IMR-90 (cell line): ENCODE results near the gene PAM. TPM values are rescaled to one million over a fixed set of nuclear protein-coding genes. Genes with fewer than 3 reads are reported as not detected.

Experiments
- ATAC-seq: fragments of 200-7000 bp; cut with Tn5 transposase; 2 replicates; pipeline ENCODE4 v1.9.1; 2020; ENCODE audit warnings: low read depth, mild to moderate bottlenecking, moderate library complexity
- BruUV-seq: library from RNA; stranded (reverse); fragments of 400-500 nt; replicated peaks from 2 replicates; lab custom pipeline; 2021; lab: Mats Ljungman, UMichigan
- CTCF ChIA-PET: fragments of 300-600 bp; formaldehyde crosslinking; extraction: SDS; loops from one replicate; lab custom pipeline; 2021; ENCODE audit warnings: antibody characterized with exemption; lab: Yijun Ruan, JAX
- POLR2A ChIA-PET: fragments of 300-600 bp; sonication (Branson Sonifier 250); formaldehyde crosslinking; loops from one replicate; lab custom pipeline; 2022; ENCODE audit warnings: antibody characterized with exemption; ENCODE audit not compliant: unreplicated experiment; lab: Charles Lee
- DNase-seq: peaks from one replicate; pipeline ENCODE4 v3.0.0; 2013
- H2AFZ ChIP-seq: replicated peaks from 2 replicates; pipeline ENCODE3; 2013; ENCODE audit warnings: low read length, mild to moderate bottlenecking; ENCODE audit not compliant: poor library complexity
- H2AK5ac ChIP-seq: 2 replicates; pipeline ENCODE4 v1.6.1; 2013; ENCODE audit warnings: low read depth, low read length, inconsistent platforms
- H2AK9ac ChIP-seq: replicated peaks from 2 replicates; pipeline ENCODE3; 2013; ENCODE audit warnings: mild to moderate bottlenecking, low read depth, low read length, moderate library complexity; ENCODE audit not compliant: poor library complexity
- H2BK120ac ChIP-seq: 2 replicates; pipeline ENCODE4 v1.6.1; 2013; ENCODE audit warnings: low read depth, low read length, inconsistent platforms
- H2BK15ac ChIP-seq: 3 replicates; pipeline ENCODE4 v1.6.1; 2013; ENCODE audit warnings: low read depth, low read length, inconsistent platforms
- H2BK20ac ChIP-seq: 2 replicates; pipeline ENCODE4 v1.6.1; 2013; ENCODE audit warnings: low read depth, mild to moderate bottlenecking, inconsistent platforms, low read length, moderate library complexity
- H2BK5ac ChIP-seq: 2 replicates; pipeline ENCODE4 v1.6.1; 2013; ENCODE audit warnings: mild to moderate bottlenecking, low read depth, low read length, inconsistent platforms; ENCODE audit not compliant: poor library complexity, severe bottlenecking
- H3K14ac ChIP-seq: replicated peaks from 2 replicates; pipeline ENCODE4 v1.6.1; 2013; ENCODE audit warnings: low read depth, low read length, inconsistent platforms
- H3K18ac ChIP-seq: 2 replicates; pipeline ENCODE4 v1.6.1; 2013; ENCODE audit warnings: low read depth, low read length, control low read depth
- H3K23ac ChIP-seq: 2 replicates; pipeline ENCODE4 v1.6.1; 2013; ENCODE audit warnings: low read depth, low read length, inconsistent platforms
- H3K27ac ChIP-seq: 2 replicates; pipeline ENCODE4 v1.5.1; 2013; ENCODE audit warnings: mild to moderate bottlenecking, control low read depth, low read length; ENCODE audit not compliant: insufficient read depth
- H3K27me3 ChIP-seq: 2 replicates; pipeline ENCODE4 v1.6.1; 2013; ENCODE audit warnings: low read length; ENCODE audit not compliant: control insufficient read depth, insufficient read depth
- H3K36me3 ChIP-seq: 2 replicates; pipeline ENCODE4 v1.6.1; 2013; ENCODE audit warnings: low read length, mixed read lengths; ENCODE audit not compliant: control insufficient read depth, insufficient read depth
- H3K4ac ChIP-seq: 2 replicates; pipeline ENCODE4 v1.6.1; 2013; ENCODE audit warnings: low read depth, low read length, inconsistent platforms
- H3K4me1 ChIP-seq: 2 replicates; pipeline ENCODE4 v1.6.1; 2013; ENCODE audit warnings: low read length, mixed read lengths; ENCODE audit not compliant: control insufficient read depth, insufficient read depth
- H3K4me2 ChIP-seq: 2 replicates; pipeline ENCODE4 v1.6.1; 2013; ENCODE audit warnings: low read depth, mild to moderate bottlenecking, control low read depth, low read length, moderate library complexity
- H3K4me3 ChIP-seq: 2 replicates; pipeline ENCODE4 v1.5.1; 2013; ENCODE audit warnings: low read depth, mild to moderate bottlenecking, control low read depth, low read length, moderate library complexity; ENCODE audit not compliant: insufficient read depth
- H3K56ac ChIP-seq: 2 replicates; pipeline ENCODE4 v1.6.1; 2013; ENCODE audit warnings: low read length, inconsistent platforms; ENCODE audit not compliant: insufficient read depth; ENCODE audit errors: extremely low read depth
- H3K79me1 ChIP-seq, 2 experiments: 2 replicates each; pipeline ENCODE4 v1.6.1; 2013; ENCODE audit warnings: low read length in 2 of 2, inconsistent platforms in 1 of 2, low read depth in 1 of 2
- H3K9ac ChIP-seq: 2 replicates; pipeline ENCODE4 v1.6.1; 2013; ENCODE audit warnings: low read depth, low read length, control low read depth
- H3K9me1 ChIP-seq: 2 replicates; pipeline ENCODE4 v1.6.1; 2013; ENCODE audit warnings: low read length, inconsistent platforms; ENCODE audit not compliant: insufficient read depth
- H3K9me3 ChIP-seq: 2 replicates; pipeline ENCODE4 v1.6.1; 2013; ENCODE audit warnings: low read length; ENCODE audit not compliant: control insufficient read depth, insufficient read depth
- H4K20me1 ChIP-seq: 2 replicates; pipeline ENCODE4 v1.6.1; 2013; ENCODE audit warnings: low read length, inconsistent platforms; ENCODE audit not compliant: insufficient read depth
- H4K5ac ChIP-seq: 2 replicates; pipeline ENCODE4 v1.6.1; 2013; ENCODE audit warnings: mild to moderate bottlenecking, low read depth, low read length, control low read depth
- H4K8ac ChIP-seq, 2 experiments: 2 replicates each; pipeline ENCODE4 v1.6.1; 2013; ENCODE audit warnings: low read depth in 2 of 2, low read length in 2 of 2, control low read depth in 1 of 2, inconsistent platforms in 1 of 2
- H4K91ac ChIP-seq: 2 replicates; pipeline ENCODE4 v1.6.1; 2013; ENCODE audit warnings: low read depth, low read length, inconsistent platforms; ENCODE audit not compliant: insufficient read depth
- ELK1 ChIP-seq: fragments of 150-350 bp; IDR thresholded peaks from 2 replicates; pipeline ENCODE4 v1.6.1; 2016; ENCODE audit warnings: low read depth, mild to moderate bottlenecking, low read length, moderate library complexity, borderline replicate concordance
- USF2 ChIP-seq: fragments of 150-350 bp; IDR thresholded peaks from 2 replicates; pipeline ENCODE4 v1.6.1; 2017; ENCODE audit warnings: mild to moderate bottlenecking, antibody characterized with exemption, low read length, low read depth
- WGBS, 2 experiments: methylation state at CpG; one replicate each; pipeline versions ENCODE4 v1.1.5 to v1.1.7; 2013; ENCODE audit warnings: missing lambda C conversion rate in 2 of 2; ENCODE audit not compliant: insufficient read length in 1 of 2; ENCODE audit errors: extremely low coverage in 2 of 2; 5-methylcytosine and 5-hydroxymethylcytosine counted together
- dilution Hi-C: fragments of 300-500 bp; cut with HindIII; formaldehyde crosslinking; loops from one replicate; pipeline ENCODE4 v1.14.3; 2018; ENCODE audit warnings: low sequenced_read_pairs; ENCODE audit not compliant: unreplicated experiment
- in situ Hi-C: fragments of 300-500 bp; cut with MboI; formaldehyde crosslinking; loops from 3 replicates; pipeline ENCODE4 v1.14.3; 2019; ENCODE audit warnings: low sequenced_read_pairs, inconsistent platforms, mixed read lengths
- intact Hi-C: fragments of 100-400 bp; cut with micrococcal nuclease; formaldehyde crosslinking; loops from 2 replicates; pipeline ENCODE4 v1.10.0; 2022
- polyA plus RNA-seq, 3 experiments: library from polyadenylated mRNA; depleted of rRNA; stranded (reverse); fragments of >200 nt; gene quantifications; 2 replicates each; pipeline ENCODE4 v1.2.3, GENCODE V29; 2012; ENCODE audit warnings: low replicate concordance in 1 of 3
- total RNA-seq: library from RNA; depleted of rRNA; stranded (reverse); fragments of >200 nt; gene quantifications from 2 replicates; pipeline ENCODE4 v1.2.3, GENCODE V29; 2012

PAM gene
- total and polyA plus RNA-seq, 2 of the 4 experiments (the other 2 are of a cell fraction): 115 to 179 TPM

- no peak overlapping the region for H3K4me3 ChIP-seq
- in situ Hi-C loops (no loop called here), dilution Hi-C loops (no loop called here), intact Hi-C loops (no loop called here)
- peaks cover 3 to 6% of the 10 kb centered on the region in 2 experiments; a peak in 2 of 4 replicates for H3K79me1 ChIP-seq
- no peak overlapping the region for H3K27ac ChIP-seq
- POLR2A ChIA-PET: no interaction called here
- H3K18ac ChIP-seq: no peak overlapping the region
- DNase-seq: no peak
- no peak overlapping the region for H4K8ac ChIP-seq
- no peak overlapping the region for H2AK9ac ChIP-seq
- no peak overlapping the region for H3K23ac ChIP-seq
- H3K4me2 ChIP-seq: no peak overlapping the region
- H2AFZ ChIP-seq: no peak overlapping the region
- H4K5ac ChIP-seq: no peak overlapping the region
- H3K9me3 ChIP-seq: no peaks in the 10 kb centered on the region
- peaks cover 2% of the 10 kb centered on the region; the same call in 1 of the 2 replicates for H3K9me1 ChIP-seq
- H2BK20ac ChIP-seq: no peak overlapping the region
- WGBS, 2 experiments: no CpG with 5 or more reads among the region's 7 CpGs
- no peak overlapping the region for H3K9ac ChIP-seq
- H4K20me1 ChIP-seq: no peaks in the 10 kb centered on the region
- no peak overlapping the region for H2AK5ac ChIP-seq
- BruUV-seq: no TSS peak
- no peak overlapping the region for H2BK120ac ChIP-seq
- H2BK5ac ChIP-seq: no peak overlapping the region
- no peak overlapping the region for H3K56ac ChIP-seq
- no peak for ATAC-seq
- TF ChIP-seq USF2 (peak; percentile 59), ELK1 (no peak)
- no peak overlapping the region for H4K91ac ChIP-seq
- no peak overlapping the region for H3K14ac ChIP-seq
- no peak overlapping the region for H2BK15ac ChIP-seq
- no peaks in the 10 kb centered on the region for H3K27me3 ChIP-seq
- no peak overlapping the region for H3K4ac ChIP-seq
- peaks cover 4% of the 10 kb centered on the region for H3K4me1 ChIP-seq
- CTCF ChIA-PET: no interaction called here
- no peaks in the 10 kb centered on the region for H3K36me3 ChIP-seq
Measured at GRCh38 chr5:102850503-102850902, 95.4 kb downstream of the PAM start.
